HCT116 (cell line): ENCODE data around the gene CRYZ. TPM values are rescaled to one million over a fixed set of nuclear protein-coding genes. Genes with fewer than 3 reads are reported as not detected.

Experiments used
- ATAC-seq: fragments of 200-7000 bp; cut with Tn5 transposase; 2 replicates; pipeline ENCODE4 v1.9.1; 2020; ENCODE audit warnings: mild to moderate bottlenecking, moderate library complexity
- BruUV-seq: library from RNA; stranded (reverse); fragments of 400-500 nt; replicated peaks from 2 replicates; lab custom pipeline; 2021; lab: Mats Ljungman, UMichigan
- CTCF ChIA-PET: fragments of 300-600 bp; sonication (Branson Sonifier 250); formaldehyde crosslinking; loops from one replicate; lab custom pipeline; 2021; ENCODE audit warnings: antibody characterized with exemption; lab: Charles Lee
- POLR2A ChIA-PET: fragments of 300-600, 350-600 bp; sonication (Branson Sonifier 250); formaldehyde crosslinking; loops from one replicate; lab custom pipeline; 2021; ENCODE audit warnings: antibody characterized with exemption; lab: Charles Lee
- RAD21 ChIA-PET, 2 experiments: fragments of 300-600 bp; sonication (Branson Sonifier 250); formaldehyde crosslinking; loops; one replicate each; lab custom pipeline; 2023; ENCODE audit warnings: low total read pairs in 2 of 2; ENCODE audit not compliant: uncharacterized antibody in 2 of 2, unreplicated experiment in 2 of 2, low non-redundant PET in 1 of 2; lab: Charles Lee
- DNase-seq: peaks from one replicate; pipeline ENCODE4 v3.0.0-alpha.2; 2010; ENCODE audit warnings: low read depth, low spot score
- H2AFZ ChIP-seq: fragments of 200-600 bp; shearing (Covaris generic), sonication (generic); 2 replicates; pipeline ENCODE4 v1.6.1; 2017; ENCODE audit warnings: low read depth, mixed run types, mixed read lengths, antibody characterized with exemption, low read length; ENCODE audit not compliant: poor library complexity, severe bottlenecking
- H3K27ac ChIP-seq: 2 replicates; pipeline ENCODE4 v1.5.1; 2012; ENCODE audit warnings: low read depth, low read length
- H3K27me3 ChIP-seq: fragments of 200-600 bp; sonication (generic); 2 replicates; pipeline ENCODE4 v1.6.1; 2016; ENCODE audit warnings: mixed run types, low read length, mixed read lengths; ENCODE audit not compliant: insufficient read depth
- H3K36me3 ChIP-seq, 2 experiments: fragments of 200-500 bp in 1 of 2; fragments of 200-600 bp in 1 of 2; sonication (Bioruptor generic) in 1 of 2; sonication (generic) in 1 of 2; 2 replicates each; pipeline versions ENCODE4 v1.5.1 to v1.6.1; 2014 to 2016; ENCODE audit warnings: low read length in 2 of 2, inconsistent platforms in 1 of 2, mixed read lengths in 1 of 2, mixed run types in 1 of 2; ENCODE audit not compliant: insufficient read depth in 2 of 2, control insufficient read depth in 1 of 2
- H3K4me1 ChIP-seq, 2 experiments: fragments of 200-600 bp in 1 of 2; sonication (generic) in 1 of 2; 2 replicates each; pipeline versions ENCODE4 v1.5.1 to v1.6.1; 2012 to 2017; ENCODE audit warnings: low read length in 2 of 2, inconsistent platforms in 1 of 2, mild to moderate bottlenecking in 1 of 2, mixed read lengths in 1 of 2, mixed run types in 1 of 2, moderate library complexity in 1 of 2; ENCODE audit not compliant: insufficient read depth in 2 of 2, control insufficient read depth in 1 of 2
- H3K4me2 ChIP-seq: fragments of 200-600 bp; sonication (generic); 2 replicates; pipeline ENCODE4 v1.6.1; 2017; ENCODE audit warnings: mixed run types, low read length, mixed read lengths
- H3K4me3 ChIP-seq, 2 experiments: fragments of 200-600 bp in 1 of 2; sonication (generic) in 1 of 2; replicated peaks in 1 of 2; 2 replicates each; pipeline ENCODE4 v1.5.1; 2011 to 2016; ENCODE audit warnings: low read length in 2 of 2, control low read depth in 1 of 2, low read depth in 1 of 2, mild to moderate bottlenecking in 1 of 2, mixed read lengths in 1 of 2, mixed run types in 1 of 2
- H3K79me2 ChIP-seq: fragments of 200-600 bp; sonication (generic); 2 replicates; pipeline ENCODE4 v1.6.1; 2017; ENCODE audit warnings: mild to moderate bottlenecking, mixed run types, low read length, moderate library complexity, mixed read lengths; ENCODE audit not compliant: insufficient read depth
- H3K9ac ChIP-seq: fragments of 200-600 bp; sonication (generic); 2 replicates; pipeline ENCODE4 v1.6.1; 2016; ENCODE audit warnings: low read length, mixed read lengths
- H3K9me2 ChIP-seq: fragments of 200-600 bp; sonication (generic), shearing (Covaris generic); 2 replicates; pipeline ENCODE4 v1.6.1; 2017; ENCODE audit warnings: mixed run types, mild to moderate bottlenecking, moderate library complexity; ENCODE audit not compliant: insufficient read depth
- H3K9me3 ChIP-seq, 2 experiments: fragments of 200-500 bp in 1 of 2; fragments of 200-600 bp in 1 of 2; sonication (Bioruptor generic) in 1 of 2; sonication (generic) in 1 of 2; 2 replicates each; pipeline ENCODE4 v1.6.1; 2014 to 2017; ENCODE audit warnings: low read length in 2 of 2, mixed read lengths in 2 of 2, inconsistent platforms in 1 of 2, low read depth in 1 of 2, mild to moderate bottlenecking in 1 of 2, mixed run types in 1 of 2, moderate library complexity in 1 of 2; ENCODE audit not compliant: control insufficient read depth in 1 of 2, insufficient read depth in 1 of 2
- H4K20me1 ChIP-seq: fragments of 200-600 bp; sonication (generic), shearing (Covaris generic); 2 replicates; pipeline ENCODE4 v1.6.1; 2017; ENCODE audit warnings: mixed run types, mild to moderate bottlenecking, moderate library complexity; ENCODE audit not compliant: insufficient read depth
- CTCF ChIP-seq, 3 experiments: fragments of 200-600 bp in 1 of 3; sonication (generic) in 1 of 3; IDR thresholded peaks in 2 of 3; conservative IDR thresholded peaks in 1 of 3; 2 replicates each; pipeline ENCODE4 v1.5.1; 2012 to 2017; ENCODE audit warnings: low read depth in 2 of 3, low read length in 2 of 3, antibody characterized with exemption in 1 of 3, borderline replicate concordance in 1 of 3, control low read depth in 1 of 3, mild to moderate bottlenecking in 1 of 3, mixed read lengths in 1 of 3, mixed run types in 1 of 3, moderate library complexity in 1 of 3; ENCODE audit not compliant: insufficient read depth in 1 of 3
- RAD21 ChIP-seq: IDR thresholded peaks from 2 replicates; pipeline ENCODE4 v1.6.1; 2012; ENCODE audit warnings: low read depth, mild to moderate bottlenecking
- YY1 ChIP-seq: IDR thresholded peaks from 2 replicates; pipeline ENCODE4 v1.6.1; 2011; ENCODE audit warnings: low read length, low read depth, moderate library complexity, mild to moderate bottlenecking; ENCODE audit not compliant: insufficient replicate concordance; ENCODE audit errors: extremely low read depth
- ZBTB33 ChIP-seq: IDR thresholded peaks from 2 replicates; pipeline ENCODE4 v1.6.1; 2011; ENCODE audit warnings: mild to moderate bottlenecking, low read length, moderate library complexity; ENCODE audit not compliant: insufficient replicate concordance; ENCODE audit errors: extremely low read depth
- intact Hi-C: fragments of 100-400 bp; cut with micrococcal nuclease; formaldehyde crosslinking; loops from 2 replicates; pipeline ENCODE4 v1.10.0; 2022
- total RNA-seq: library from RNA; stranded (reverse); gene quantifications from one replicate; pipeline ENCODE4 v1.2.1, GENCODE V29; 2021; ENCODE audit not compliant: unreplicated experiment

CRYZ gene
- total RNA-seq, 1 experiment from 2014 or later = 28.2 TPM

- H3K27me3 ChIP-seq = no peaks in the 10 kb centered on the region
- no peak overlapping the region for H2AFZ ChIP-seq
- no peak for TF ChIP-seq YY1
- TF ChIP-seq ZBTB33 = no peak
- TF ChIP-seq RAD21 = peak; percentile 77
- peak; percentile 45 to 92 (median 70); a peak in 5 of 6 replicates for TF ChIP-seq CTCF (IDR thresholded peaks at IDR 0.05 in 2 of 3, conservative IDR thresholded peaks at IDR 0.05 in 1 of 3; ENCODE audit: borderline replicate concordance in 1 of 3, insufficient read depth in 1 of 3, low read depth in 2 of 3, low read length in 2 of 3)
- RAD21 ChIA-PET = no interaction called here
- H3K36me3 ChIP-seq = no peaks in the 10 kb centered on the region
- CTCF ChIA-PET = interaction anchor here (0.6 to 2.2 kb wide), 12 partner anchors 9 to 862 kb away, joined by 3 to 9 read pairs (median 3); partner anchors contain the start of genes CRYZ, LRRC53 and TYW3
- H3K79me2 ChIP-seq = no peaks in the 10 kb centered on the region
- intact Hi-C loops = loop anchor here (5.0 to 10.0 kb wide), 2 partner anchors 185 to 222 kb away; no protein-coding TSS in a partner anchor
- no peaks in the 10 kb centered on the region for H3K9me3 ChIP-seq
- no peaks in the 10 kb centered on the region for H3K4me1 ChIP-seq
- no TSS peak for BruUV-seq
- DNase-seq (peak; percentile 32), ATAC-seq (peak; percentile 71)
- H3K9ac ChIP-seq = no peak overlapping the region
- no peak overlapping the region for H3K27ac ChIP-seq
- no peaks in the 10 kb centered on the region for H4K20me1 ChIP-seq
- no peaks in the 10 kb centered on the region for H3K9me2 ChIP-seq
- POLR2A ChIA-PET = no interaction called here
- H3K4me2 ChIP-seq = 0 out of 2 replicates have a peak overlapping the region, but pooled peaks have one; percentile 4
- H3K4me3 ChIP-seq = no peak overlapping the region
These were observed 43.1 kb downstream of the CRYZ start for GRCh38 chr1:74689621-74690363.
